Muscle of leg (tissue), 11 donors: ENCODE results near the gene FGD5. TPM values are rescaled to one million over a fixed set of nuclear protein-coding genes. Genes with fewer than 3 reads are reported as not detected.

Source experiments
- DNase-seq: peaks from one replicate; pipeline ENCODE4 v3.0.0; 2013
- H3K27ac ChIP-seq: one replicate; pipeline ENCODE4 v1.5.1; 2013; ENCODE audit warnings: mild to moderate bottlenecking, low read length, control low read depth
- H3K27me3 ChIP-seq: one replicate; pipeline ENCODE4 v1.6.1; 2013; ENCODE audit warnings: low read length; ENCODE audit not compliant: control insufficient read depth, insufficient read depth
- H3K36me3 ChIP-seq: one replicate; pipeline ENCODE4 v1.6.1; 2013; ENCODE audit warnings: low read length; ENCODE audit not compliant: control insufficient read depth, insufficient read depth
- H3K4me1 ChIP-seq: one replicate; pipeline ENCODE4 v1.6.1; 2013; ENCODE audit warnings: low read length; ENCODE audit not compliant: control insufficient read depth, insufficient read depth
- H3K4me3 ChIP-seq: one replicate; pipeline ENCODE4 v1.5.1; 2013; ENCODE audit warnings: low read length, control low read depth
- H3K9me3 ChIP-seq: replicated peaks from 2 replicates; pipeline ENCODE4 v1.6.1; 2013; ENCODE audit warnings: low read depth, low read length; ENCODE audit not compliant: control insufficient read depth
- WGBS: methylation state at CpG from one replicate; pipeline ENCODE4 v1.1.5; 2013; ENCODE audit warnings: missing lambda C conversion rate; ENCODE audit not compliant: insufficient coverage; 5-methylcytosine and 5-hydroxymethylcytosine counted together
- polyA plus RNA-seq, 8 donors: library from polyadenylated mRNA; unstranded; fragments of 120-200 nt; gene quantifications; one replicate each; pipeline versions ENCODE4 v1.2.1 to v1.2.3, GENCODE V29; 2013; ENCODE audit warnings: inconsistent platforms in 1 of 8, low replicate concordance in 1 of 8; ENCODE audit not compliant: insufficient read length in 8 of 8, insufficient read depth in 1 of 8
- total RNA-seq: library from RNA; stranded (reverse); fragments of 120-200 nt; gene quantifications from one replicate; pipeline ENCODE4 v1.2.4, GENCODE V29; 2013

FGD5 gene
- total and polyA plus RNA-seq, 9 donors = 14.1 to 26.4 (median 20.0) TPM

DNA sequence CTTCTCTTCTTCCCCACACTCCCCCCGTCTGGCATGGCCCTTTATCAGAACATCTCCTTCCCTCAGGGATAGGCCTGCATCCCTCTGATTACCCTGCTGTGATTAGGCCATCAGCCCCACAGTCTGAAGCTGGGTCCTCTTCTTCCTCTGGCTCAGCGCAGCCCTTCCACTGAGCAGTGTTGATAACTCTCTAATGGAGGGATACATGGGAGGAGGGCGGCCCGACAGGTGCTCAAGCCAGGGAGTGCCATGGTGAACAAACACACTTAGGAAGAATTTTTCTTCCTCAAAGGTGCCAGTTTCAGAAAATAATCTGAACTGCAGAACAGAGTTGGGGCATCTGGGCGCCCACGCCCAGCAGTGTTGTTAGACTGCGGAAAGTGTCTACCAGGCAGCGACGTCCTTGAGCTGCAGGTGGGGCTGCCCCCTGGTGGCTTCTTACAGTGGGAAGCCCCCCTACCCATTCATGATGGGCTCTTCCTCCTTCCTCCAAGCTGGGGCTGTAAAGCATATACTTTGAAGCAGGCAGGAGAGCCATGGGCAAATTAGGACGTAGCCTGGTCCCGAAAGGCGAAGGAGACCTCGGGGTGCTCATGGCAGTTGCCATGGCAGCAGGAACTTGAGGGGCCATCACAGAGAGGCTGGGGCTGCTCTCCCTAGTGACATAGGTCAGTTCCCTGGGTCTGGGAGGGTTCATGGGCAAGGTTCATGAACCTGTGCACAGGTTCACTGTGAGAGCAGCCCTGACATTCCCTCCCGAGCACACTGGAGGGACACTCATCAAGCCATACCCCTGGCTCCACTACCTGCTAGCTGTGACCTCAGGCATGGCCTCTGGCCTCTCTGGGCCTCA lies 95.4 kb downstream of the FGD5 start:
- H3K4me1 ChIP-seq = no peaks in the 10 kb centered on the region
- H3K27me3 ChIP-seq = no peaks in the 10 kb centered on the region
- no peak overlapping the region for H3K4me3 ChIP-seq
- peaks cover 15% of the 10 kb centered on the region for H3K36me3 ChIP-seq
- DNase-seq = no peak
- H3K9me3 ChIP-seq = no peaks in the 10 kb centered on the region
- H3K27ac ChIP-seq = no peak overlapping the region
- 68% methylated on average over 11 of the region's 14 CpGs for WGBS

DNA sequence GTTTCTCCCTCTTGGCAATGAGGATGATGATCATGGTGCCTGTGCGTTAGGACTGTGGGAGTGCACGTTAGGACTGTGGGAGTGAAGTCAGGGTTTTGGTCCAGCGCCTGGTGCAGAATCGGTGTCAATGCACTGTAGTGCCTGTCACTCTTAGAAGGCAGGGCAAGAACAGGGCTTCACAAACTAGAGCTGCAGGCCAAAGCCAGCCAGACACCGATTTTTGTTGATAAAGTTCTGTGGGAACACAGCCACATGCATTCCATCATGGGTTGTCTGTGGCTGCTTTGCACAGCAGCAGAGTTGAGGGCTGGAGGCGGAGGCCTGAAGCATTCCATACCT lies 96.0 kb downstream of the FGD5 start:
- H3K4me1 ChIP-seq = no peaks in the 10 kb centered on the region
- H3K27me3 ChIP-seq = no peaks in the 10 kb centered on the region
- 71% methylated on average over 3 of the region's 6 CpGs for WGBS
- peaks cover 15% of the 10 kb centered on the region for H3K36me3 ChIP-seq
- no peak for DNase-seq
- no peak overlapping the region for H3K27ac ChIP-seq
- H3K4me3 ChIP-seq = no peak overlapping the region
- H3K9me3 ChIP-seq = no peaks in the 10 kb centered on the region

DNA sequence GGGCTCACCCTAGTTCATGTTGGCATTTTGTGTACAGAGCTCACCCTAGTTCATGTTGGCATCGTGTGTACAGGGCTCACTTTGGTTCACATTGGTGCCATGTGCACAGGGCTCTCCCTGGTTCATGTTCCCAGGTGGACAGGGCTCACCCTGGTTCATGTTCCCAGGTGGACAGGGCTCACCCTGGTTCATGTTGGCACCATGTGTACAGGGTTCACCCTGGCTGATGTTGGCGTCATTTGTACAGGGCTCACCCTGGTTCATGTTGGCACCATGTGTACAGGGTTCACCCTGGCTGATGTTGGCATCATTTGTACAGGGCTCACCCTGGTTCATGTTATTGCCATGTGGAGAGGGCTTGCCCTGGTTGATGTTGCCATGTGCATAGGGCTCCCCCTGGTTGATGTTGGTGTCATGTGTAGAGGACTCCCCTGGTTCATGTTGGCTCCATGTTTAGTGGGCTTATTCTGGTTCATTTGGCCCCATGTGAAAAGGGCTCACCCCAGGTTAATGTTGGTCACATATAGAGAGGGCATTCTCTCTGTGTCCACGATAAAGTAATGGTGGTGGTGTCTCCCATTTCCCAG lies 97.0 kb downstream of the FGD5 start:
- H3K4me1 ChIP-seq = no peaks in the 10 kb centered on the region
- H3K4me3 ChIP-seq = no peak overlapping the region
- DNase-seq = no peak
- H3K27ac ChIP-seq = no peak overlapping the region
- 82% methylated on average over 2 of the region's 3 CpGs for WGBS
- H3K9me3 ChIP-seq = no peaks in the 10 kb centered on the region
- no peaks in the 10 kb centered on the region for H3K27me3 ChIP-seq
- peaks cover 12% of the 10 kb centered on the region for H3K36me3 ChIP-seq

GRCh38 chr3:14918356-14918860 lies 99.6 kb downstream of the FGD5 start:
- Histone ChIP-seq H3K4me3 (no peak overlapping the region), H3K27ac (no peak overlapping the region), H3K36me3 (peaks cover 5% of the 10 kb centered on the region), H3K9me3 (no peaks in the 10 kb centered on the region), H3K27me3 (no peaks in the 10 kb centered on the region), H3K4me1 (peaks cover 3% of the 10 kb centered on the region)
- DNase-seq = no peak
- 84% methylated on average over 6 of the region's 13 CpGs for WGBS

DNA sequence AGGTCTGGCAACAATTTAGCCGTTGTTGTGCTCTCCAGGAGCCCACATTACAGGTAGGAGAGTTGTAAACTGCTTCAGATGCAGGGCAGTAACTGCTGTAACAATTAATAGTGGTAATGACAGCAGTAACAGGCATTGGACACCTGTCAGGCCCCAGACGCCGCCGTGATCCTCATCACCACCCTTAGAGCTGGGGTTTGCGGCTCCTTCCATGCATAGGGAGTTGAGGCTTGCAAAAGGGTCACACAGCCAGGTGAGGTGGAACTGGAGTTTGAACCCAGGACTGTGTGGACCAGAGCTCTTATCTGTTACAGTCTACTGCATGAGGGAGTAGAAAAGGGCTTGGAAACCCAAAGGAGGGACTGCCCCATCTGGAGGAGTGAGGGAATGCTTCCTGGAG lies 101.8 kb downstream of the FGD5 start:
- no peak for DNase-seq
- Histone ChIP-seq H3K36me3 (peaks cover 8% of the 10 kb centered on the region), H3K4me3 (no peak overlapping the region), H3K4me1 (peaks cover 3% of the 10 kb centered on the region), H3K27me3 (no peaks in the 10 kb centered on the region), H3K9me3 (no peaks in the 10 kb centered on the region), H3K27ac (no peak overlapping the region)
- WGBS = 50% methylated on average over 1 of the region's 5 CpGs

DNA sequence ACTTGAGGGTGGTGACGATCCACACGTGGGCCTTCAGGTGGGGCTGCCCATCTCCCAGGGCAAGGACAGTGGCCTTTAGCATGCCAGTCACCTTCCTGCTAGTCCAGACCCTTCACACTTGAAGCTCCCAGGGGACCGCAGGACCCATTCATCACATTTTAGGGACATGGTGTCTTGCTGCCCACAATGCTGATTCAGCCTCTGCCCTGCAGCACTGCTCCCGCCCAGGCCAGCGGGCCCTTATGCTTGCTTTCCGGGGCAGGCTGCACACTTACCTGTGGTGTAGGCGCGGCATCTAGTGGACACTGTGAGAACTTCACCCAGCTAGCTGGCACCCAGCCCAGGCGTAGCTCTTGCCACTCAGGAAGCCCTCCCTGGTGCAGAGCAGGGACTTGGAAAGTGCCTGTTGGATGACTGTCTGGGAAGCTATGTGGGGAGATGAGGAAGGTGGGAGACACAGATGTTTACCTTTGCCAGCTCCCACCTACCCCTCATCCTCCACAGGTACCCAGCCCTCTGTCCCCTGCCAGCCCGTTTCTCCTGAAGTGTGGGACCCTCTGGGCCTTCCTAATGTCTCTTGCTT lies 102.4 kb downstream of the FGD5 start:
- WGBS = 12% methylated on average over 9 of the region's 10 CpGs
- peak; percentile 88 for DNase-seq

GRCh38 chr3:14921811-14922705 lies 103.3 kb downstream of the FGD5 start:
- no peak for DNase-seq
- Histone ChIP-seq H3K4me3 (no peak overlapping the region), H3K27me3 (no peaks in the 10 kb centered on the region), H3K4me1 (peaks cover 3% of the 10 kb centered on the region), H3K27ac (no peak overlapping the region), H3K36me3 (peaks cover 13% of the 10 kb centered on the region), H3K9me3 (no peaks in the 10 kb centered on the region)
- 74% methylated on average over 11 of the region's 21 CpGs for WGBS

More for the DNA sequence above, 102.4 kb downstream of the FGD5 start:
- Histone ChIP-seq H3K27me3 (no peaks in the 10 kb centered on the region), H3K36me3 (peaks cover 9% of the 10 kb centered on the region), H3K4me3 (no peak overlapping the region), H3K27ac (no peak overlapping the region), H3K4me1 (peaks cover 3% of the 10 kb centered on the region), H3K9me3 (no peaks in the 10 kb centered on the region)

DNA sequence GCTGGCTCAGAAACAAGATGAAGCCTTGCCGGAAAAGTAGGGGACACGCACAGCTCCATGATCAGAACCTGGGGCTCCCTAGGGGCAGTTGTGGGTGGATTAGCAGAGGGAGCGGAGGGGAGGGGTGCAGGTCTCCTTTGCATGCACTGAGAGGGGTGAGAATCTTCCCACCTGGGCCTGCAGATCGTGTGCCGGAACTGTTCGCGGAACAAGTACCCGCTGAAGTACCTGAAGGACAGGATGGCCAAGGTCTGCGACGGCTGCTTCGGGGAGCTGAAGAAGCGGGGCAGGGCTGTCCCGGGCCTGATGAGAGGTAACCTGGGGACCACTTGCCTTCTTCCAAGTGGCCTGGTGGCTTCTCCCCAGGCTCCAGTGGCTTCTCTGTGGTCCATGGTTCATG lies 104.1 kb downstream of the FGD5 start:
- peaks cover 3% of the 10 kb centered on the region for H3K4me1 ChIP-seq
- no peak for DNase-seq
- peaks cover 14% of the 10 kb centered on the region for H3K36me3 ChIP-seq
- no peak overlapping the region for H3K27ac ChIP-seq
- no peaks in the 10 kb centered on the region for H3K27me3 ChIP-seq
- no peaks in the 10 kb centered on the region for H3K9me3 ChIP-seq
- H3K4me3 ChIP-seq = no peak overlapping the region
- WGBS = 91% methylated on average over 13 of the region's 13 CpGs

GRCh38 chr3:14923476-14923875 lies 104.7 kb downstream of the FGD5 start:
- peaks cover 3% of the 10 kb centered on the region for H3K4me1 ChIP-seq
- no peak overlapping the region for H3K27ac ChIP-seq
- 74% methylated on average over 3 of the region's 6 CpGs for WGBS
- no peak overlapping the region for H3K4me3 ChIP-seq
- no peaks in the 10 kb centered on the region for H3K9me3 ChIP-seq
- H3K36me3 ChIP-seq = peaks cover 14% of the 10 kb centered on the region
- DNase-seq = no peak
- no peaks in the 10 kb centered on the region for H3K27me3 ChIP-seq
